GM19240 (cell line): ENCODE results near the gene RERE.

ENCODE experiments used
- DNase-seq: peaks from one replicate; pipeline ENCODE4 v3.0.0; 2011; ENCODE audit warnings: low spot score; ENCODE audit not compliant: insufficient read length

The RERE gene

DNA sequence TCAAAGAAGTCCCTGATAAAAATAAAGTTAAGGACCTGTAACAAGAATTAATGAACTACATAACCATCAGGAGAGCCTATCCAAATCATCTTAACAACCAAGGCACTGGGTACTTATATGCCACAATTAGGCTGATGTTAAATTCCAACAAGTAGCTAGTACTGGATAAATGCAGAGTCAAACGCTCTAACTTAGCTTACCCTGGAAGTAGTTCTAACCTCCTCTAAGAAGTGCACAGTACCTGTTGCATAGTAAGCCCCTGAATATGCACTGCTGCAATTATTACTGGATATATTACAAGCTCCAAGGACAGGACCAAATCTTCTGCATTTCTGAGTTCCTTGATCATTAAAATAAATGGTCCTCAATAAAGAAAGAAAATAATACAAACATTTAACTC lies 125.8 kb downstream of the RERE start:
- DNase-seq: no peak

DNA sequence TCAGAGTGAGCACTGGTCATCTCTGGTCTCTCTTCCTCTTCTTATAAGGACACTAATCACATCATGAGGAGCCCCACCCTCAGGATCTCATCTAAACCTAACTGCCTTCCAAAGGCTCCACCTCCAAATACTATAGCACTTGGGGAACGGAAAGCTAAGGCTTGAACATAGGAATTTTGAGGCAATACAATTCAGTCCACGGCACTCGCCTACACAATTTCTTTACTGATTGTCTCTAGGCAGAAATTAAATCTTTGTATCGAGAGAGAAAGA lies 127.3 kb downstream of the RERE start:
- DNase-seq: no peak

DNA sequence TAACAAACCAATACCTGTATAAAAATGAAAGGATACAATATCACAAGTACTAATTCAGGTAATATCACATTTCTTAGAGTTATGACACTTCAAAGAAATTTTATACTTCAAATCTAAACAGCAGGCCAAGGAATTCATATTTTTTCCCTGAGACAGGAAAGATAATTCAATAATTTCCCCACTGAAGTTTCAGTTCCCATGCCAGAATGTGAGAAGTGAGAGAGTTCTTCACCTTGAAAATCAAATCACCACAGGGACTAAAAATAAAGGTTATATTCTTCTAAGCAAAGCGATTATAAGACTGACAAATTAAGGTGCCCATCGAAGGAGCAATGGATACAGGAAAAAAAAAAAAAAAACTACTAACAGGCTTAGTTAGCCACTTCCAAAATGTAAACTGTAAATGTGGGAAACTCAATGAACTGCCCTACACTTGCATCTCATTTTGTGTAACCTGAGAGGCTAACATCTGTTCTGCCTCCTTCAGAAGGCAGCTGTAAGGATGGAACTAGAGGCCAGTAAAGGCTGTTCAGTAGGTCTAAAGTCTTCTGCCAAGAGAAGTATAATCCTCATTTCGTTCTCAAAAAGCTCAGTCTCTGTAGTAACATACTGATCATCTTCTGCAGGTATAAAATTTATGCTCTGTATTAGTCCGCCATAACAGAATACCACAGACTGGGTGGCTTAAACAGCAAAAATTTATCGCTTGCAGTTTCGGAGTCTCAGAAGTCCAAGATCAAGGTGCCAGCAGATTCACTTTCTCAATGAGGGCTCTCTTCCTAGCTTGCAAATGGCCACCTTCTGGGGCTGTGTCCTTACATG lies 127.8 kb downstream of the RERE start:
- no peak for DNase-seq

DNA sequence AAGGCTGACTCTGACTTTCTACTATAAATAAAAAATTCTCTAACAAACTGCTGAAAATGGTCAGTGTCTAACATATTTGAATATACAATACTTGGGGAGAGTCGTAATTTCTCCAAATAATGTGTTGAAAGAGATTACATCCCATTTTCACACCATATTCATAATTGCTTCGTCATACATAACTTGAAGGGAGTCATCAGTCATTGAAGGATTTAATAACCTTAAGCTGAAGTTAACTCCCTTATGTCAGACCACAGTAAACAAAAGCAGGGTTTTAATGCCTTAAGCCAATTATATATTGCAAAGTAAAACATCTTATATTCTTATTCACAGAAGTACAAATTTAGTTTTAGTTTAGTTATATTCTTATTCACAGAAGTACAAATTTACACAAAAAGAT lies 129.9 kb downstream of the RERE start:
- no peak for DNase-seq

DNA sequence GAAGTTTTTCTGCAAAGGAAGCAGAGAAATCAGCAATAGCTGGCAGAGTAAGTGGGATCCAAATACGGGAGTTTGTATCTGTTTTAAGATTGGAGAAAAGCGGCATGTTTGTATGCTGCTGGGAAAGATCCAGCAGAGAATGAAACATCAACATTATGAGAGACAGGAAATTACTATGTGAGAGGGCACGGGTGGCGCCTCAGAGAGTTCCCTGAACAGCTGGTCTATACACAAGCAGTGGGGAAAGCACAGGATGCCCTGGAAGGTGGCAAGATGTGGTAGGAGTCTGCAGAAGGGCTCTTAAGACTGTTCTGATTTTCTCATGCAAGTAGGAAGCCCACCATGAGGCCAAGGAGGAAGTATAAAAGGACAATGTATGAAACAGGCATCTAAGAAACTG lies 130.4 kb downstream of the RERE start:
- no peak for DNase-seq

DNA sequence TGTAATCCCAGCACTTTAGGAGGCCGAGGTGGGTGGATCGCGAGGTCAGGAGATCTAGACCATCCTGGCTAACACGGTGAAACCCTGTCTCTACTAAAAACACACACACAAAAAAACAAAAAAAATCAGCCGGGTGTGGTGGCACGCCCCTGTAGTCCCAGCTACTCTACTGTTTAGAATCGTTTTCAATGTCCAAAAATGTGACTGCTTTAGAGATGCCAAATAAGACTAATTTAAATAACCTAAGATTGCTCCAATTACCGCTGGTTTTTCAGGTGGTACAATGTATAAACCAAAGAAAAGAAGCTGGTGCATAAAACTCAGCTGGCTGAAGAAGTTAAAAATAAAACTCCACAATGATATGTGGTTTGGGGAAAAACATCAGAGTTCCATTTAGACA lies 132.0 kb downstream of the RERE start:
- DNase-seq: no peak

DNA sequence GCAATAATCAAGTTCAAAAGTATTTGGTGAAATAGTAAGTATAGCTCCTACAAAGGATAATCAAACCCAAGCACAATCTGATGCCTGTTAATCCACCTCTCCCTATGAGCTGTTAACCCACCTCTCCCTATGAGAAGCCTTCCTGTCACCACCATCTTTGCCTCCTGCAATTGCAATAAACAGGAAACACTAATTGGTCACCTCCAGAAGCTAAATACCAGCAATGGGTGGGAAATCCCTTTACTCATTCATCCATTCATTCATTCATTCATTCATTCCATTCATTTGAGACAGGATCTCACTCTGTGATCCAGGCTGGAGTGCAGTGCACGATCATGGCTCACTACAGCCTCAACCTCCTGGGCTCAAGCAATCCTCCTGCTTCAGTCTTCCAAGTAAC lies 132.8 kb downstream of the RERE start:
- DNase-seq: no peak

DNA sequence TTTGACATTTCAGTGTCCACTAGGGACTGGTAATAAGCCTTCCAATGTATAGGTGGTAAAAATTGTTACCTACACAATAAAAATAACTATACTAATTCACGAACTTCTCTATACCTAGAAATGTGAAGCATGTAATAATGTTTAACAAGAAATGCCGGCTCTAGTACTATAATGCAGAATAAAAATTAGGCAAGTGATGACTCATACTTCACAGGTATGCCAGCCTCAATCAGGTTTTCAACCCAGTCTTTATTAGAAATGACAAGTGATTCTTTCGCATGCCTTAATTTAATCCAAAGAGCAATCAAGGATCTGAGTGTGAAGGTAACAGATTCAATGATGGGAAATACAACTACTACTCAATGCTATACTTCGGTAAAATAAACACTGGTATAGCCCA lies 134.9 kb downstream of the RERE start:
- DNase-seq: no peak

DNA sequence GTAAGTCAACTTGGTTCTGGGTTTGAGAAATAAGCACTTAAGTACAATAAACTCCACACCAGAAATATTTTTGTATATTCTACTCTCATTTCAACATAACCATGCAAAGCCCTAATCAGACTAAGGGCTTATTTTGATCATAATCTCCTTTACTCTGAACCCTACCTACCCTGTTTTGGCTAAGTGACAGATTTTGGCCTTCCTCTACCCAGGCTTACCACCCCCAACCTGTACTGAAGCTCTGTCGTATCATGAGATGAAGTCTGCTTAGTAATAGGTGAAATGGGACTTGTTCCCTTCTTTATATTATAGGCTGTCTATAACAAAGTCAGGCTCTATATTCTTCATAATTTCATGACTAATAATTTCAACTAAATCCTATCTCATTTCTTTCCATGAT lies 135.5 kb downstream of the RERE start:
- DNase-seq: no peak

DNA sequence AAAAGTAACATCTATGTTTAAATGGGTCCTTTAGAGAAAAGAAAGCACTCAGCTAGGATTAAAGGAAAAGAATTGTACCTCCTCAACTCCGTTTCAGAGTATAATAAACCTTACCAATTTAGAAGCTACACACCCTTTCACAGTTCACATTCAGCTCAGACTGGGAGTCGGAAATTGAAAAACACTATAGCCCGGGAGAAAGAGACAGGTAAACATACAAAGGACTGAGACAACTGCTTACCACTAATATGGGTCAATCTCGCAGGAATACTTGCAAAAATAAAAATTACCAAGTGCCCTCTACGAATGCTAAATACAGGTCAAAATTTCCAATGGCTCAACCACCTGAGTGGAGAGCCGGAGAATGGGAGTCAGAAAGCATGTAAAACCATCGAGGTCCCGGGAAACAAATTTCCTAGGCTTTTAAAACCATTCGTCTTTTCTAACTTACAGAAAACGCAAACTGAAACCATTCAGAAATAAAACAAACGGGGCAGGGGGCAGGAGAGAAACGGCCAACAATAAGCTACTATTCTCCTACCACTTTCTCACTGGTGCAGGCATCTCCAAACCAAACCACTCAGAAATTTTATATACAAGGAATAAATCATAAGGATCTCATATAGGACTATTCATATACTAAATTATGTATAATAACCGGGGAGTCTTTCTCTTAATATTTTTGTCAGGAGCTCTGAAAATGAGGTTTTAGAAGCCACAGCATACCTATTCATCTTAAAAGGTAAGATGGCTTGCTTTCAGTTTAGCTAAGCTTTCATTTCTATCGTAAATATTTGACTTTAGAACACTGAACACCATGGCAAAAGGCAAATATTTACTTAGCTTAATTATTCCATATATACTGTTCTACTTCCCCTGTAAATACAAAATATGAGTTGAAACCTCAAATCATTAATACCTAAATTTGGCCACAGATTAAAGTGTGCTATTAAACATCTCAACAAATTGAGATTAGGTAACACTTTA lies 136.5 kb downstream of the RERE start:
- DNase-seq: no peak

DNA sequence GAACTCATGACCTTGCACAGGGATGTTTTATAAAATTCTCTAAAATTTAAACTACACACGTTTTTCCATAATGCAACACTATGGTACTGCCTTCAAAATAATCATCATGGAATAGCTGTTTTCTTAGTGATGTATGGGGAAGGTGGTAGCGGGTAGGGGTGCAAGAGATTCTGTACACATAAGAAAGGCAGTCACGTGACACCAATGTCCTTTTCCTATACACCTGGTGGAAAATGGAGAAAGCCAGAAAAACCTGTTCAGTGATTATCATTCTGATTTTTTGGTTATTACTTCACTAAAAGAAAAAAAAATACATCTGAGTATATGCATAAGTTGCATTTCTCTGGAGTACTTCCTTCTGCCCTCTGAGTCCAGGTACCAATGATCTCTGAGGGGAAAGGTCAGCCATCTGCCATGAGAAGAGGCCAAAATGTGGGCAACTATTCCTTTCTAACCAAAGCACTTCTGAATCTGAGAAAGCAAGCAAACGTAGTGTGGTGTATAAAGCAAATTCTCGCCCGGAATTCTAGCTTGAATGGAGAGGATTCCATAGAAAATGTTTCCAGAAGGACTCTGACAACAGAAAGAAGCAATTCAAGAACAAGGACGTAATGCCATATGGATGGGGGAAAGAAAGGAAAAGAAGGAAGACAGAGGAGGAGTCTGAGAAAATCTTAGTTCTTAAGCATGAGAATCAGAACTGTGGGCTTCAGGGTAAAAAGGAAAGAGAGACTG lies 137.3 kb downstream of the RERE start:
- no peak for DNase-seq

DNA sequence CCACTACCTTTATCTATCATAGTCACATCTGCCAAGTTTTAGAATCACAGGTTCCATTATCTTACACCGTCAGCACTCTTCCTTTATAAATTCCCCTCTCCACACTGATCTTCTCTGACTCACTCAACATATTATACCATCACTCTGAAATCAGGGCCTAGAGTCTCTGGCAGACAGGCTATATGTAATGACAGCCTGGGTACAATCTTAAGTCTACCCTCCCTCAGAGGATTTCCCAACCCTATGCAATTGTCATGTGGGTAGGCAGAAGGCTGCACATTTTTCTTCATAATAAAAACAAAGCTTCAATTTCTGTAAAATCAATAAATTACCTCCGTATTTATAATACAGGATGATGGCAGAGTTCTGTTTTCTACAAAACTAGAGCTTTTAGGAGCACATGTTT lies 138.0 kb downstream of the RERE start:
- no peak for DNase-seq

DNA sequence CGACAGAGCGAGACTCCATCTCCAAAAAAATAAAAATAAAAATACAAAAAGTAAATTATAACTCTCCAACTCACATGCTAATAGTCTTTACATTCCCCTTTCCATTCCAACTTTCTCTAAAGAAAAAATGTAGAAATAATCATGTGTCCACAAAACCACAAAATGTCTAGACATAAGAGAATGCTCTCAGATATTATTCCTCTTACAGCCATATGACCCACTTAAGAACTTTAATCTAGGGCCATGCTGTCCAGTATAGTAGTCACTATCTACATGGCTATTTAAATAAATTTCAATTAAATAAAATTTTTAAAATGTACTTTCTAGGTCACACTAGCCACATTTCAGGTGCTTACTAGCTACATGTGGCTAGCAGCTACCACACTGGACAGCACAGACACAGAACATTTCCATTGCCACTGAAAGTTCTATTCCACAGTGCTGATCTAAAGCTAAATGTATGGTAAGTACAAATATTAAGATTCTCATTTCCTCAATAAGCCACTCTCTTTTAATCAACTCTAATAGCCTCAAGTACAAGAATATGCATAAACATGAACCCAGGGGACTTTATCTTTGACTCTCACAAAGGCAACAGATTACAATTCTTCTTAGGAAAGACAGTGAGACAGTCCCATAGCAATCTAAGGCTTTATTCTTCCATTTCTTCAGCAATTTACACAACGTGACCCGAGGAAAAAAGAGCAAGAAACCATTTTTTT lies 138.6 kb downstream of the RERE start:
- DNase-seq: no peak

DNA sequence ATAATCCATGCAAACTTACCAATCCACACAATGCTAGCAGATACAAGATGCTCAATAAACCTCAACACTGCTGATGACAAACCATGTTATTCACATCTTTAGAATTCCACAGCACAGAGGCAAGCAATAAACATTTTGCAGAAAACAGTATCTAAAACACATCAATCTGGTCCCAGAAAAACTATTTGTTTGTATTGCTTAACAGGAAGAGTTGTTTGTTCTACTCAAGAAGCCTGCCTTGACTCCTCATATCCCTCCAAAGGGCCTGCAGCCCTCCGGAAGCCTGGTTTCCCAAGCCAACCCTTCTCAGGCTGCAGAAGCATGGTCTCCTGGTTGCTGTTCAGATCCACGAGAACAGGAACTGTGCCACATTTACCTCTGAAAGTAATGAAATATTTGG lies 139.7 kb downstream of the RERE start:
- no peak for DNase-seq

DNA sequence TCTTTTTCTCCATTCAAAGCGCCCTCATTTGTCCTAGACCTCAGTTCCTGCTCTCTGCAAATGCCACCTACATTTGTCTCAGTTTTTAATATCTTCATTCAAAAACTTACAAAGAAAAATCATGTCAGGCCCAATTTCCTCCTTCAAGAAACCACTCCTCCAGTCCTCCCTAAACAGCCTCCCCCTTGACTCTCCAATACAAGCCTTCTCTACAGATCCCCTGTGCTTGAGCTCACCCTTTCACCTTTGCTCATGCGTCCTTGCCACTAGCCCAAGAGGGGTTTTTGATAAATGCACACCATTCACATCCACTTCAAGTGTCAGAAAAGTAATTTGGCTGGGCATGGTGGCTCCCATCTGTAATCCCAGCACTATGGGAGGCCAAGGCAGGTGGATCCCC lies 140.6 kb downstream of the RERE start:
- DNase-seq: no peak

DNA sequence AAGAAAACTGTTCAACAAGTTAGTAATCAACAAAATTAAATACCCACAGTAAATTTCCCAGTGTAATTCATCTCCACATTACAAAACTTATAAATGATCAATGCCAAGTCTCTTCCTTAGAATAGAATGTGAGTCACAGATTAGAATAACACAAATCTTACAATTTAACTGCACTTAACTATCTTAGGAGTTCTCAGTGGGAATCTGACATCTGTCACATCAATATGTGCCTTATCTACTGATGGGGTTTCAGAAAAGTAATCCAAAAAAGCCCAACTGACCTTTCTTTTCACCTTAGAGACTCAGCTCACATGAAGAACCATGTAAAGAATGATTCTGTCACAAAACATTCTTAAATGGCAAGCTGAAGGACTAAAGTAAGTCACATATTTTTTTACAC lies 141.4 kb downstream of the RERE start:
- DNase-seq: no peak

DNA sequence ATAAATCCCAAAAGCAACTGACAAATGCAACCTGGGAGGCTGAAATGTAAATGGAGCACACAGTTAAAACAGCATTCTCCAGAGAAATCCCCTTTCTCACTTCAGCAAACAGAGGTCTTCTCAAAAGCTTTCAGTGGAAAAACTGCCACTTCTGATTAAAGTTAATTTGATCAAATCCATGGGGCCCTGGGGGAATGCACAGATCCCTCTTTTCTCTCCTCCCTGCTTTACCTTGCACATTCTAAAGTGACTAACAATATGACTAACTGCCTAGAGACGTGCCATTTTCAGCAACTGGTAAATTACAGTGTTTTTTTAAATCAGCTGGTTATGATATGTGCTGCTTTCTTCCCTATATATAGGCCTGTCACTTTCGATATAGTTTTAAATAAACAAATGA lies 142.5 kb downstream of the RERE start:
- DNase-seq: no peak

DNA sequence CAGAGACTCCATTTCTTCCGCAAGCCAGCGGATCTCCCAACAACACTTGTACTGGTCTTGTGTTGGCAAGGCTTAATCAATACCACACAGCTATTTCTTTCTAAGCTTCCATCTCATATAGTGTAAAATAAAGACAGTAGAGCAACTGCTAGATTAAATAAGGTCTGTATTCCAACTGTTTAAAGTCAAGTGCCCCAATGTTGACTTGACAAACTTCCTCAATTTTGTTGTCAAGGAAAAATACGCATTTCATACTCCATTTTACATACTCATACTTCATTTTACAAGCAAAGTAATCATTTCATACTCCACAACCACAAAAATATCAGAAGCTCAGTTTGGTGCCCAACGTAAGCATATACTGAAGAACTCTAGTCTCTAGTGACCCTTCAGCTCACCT lies 143.0 kb downstream of the RERE start:
- DNase-seq: no peak

DNA sequence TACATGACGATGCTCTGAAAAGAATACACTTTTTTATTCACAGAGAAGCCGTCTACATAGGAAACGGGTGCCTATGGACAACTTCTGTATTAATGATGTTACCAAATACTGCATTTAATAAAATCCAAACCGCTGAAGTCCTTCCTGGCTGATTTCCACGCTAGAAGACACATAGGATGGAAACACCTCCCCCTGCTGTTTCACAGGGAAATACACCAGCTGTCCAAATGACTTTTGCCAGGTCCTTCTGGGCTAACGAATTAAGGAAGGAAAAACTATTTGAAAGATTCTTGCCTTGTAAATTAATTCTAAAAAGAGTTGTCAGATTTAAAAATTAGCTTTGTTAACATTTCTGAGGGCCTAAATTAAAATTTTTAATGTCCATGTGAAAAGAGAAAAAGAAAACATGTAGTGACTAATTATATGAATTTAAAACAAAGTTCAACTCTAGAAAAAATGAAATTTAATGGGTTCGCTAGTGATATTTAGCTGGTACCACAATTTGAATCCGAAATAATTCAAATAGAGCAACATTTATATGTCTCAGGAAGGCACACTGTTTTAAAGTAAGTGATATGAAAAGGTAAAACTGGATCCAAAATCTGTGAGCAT lies 146.0 kb downstream of the RERE start:
- DNase-seq: no peak

DNA sequence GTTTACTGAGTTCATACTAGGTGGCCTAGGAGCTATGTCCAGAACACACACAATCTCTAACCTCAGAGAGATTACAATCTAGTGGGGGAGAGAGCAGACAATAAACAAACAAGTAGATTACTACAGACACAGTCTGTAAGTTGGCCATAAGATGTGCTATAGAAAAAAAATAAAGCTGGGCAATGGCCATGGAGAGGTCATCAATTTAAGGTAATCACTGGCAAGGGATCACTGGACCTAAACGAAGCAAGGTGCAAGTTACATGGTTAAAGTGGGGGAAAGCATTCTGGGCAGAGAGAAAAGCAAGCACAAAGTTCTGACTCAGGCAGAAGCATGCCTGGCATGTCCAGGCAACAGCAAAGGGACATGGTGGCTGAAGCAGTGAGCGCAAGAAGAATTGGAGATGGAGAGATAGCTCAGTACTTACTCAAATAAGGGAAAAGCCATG lies 147.0 kb downstream of the RERE start:
- no peak for DNase-seq
